HepG2 (cell line): Measurements from ENCODE around the gene THAP2. TPM values are rescaled to one million over a fixed set of nuclear protein-coding genes. Genes with fewer than 3 reads are reported as not detected.

ENCODE experiments used
- ARID4A ChIP-seq: sonication (generic); formaldehyde crosslinking; IDR thresholded peaks from 2 replicates; pipeline ENCODE4 v1.5.0; 2020; ENCODE audit warnings: mild to moderate bottlenecking, missing genetic modification reagents, borderline replicate concordance
- DMTF1 ChIP-seq: sonication (generic); formaldehyde crosslinking; IDR thresholded peaks from 2 replicates; pipeline ENCODE4 v1.4.0; 2020; ENCODE audit warnings: mild to moderate bottlenecking, missing genetic modification reagents
- IRF2 ChIP-seq: IDR thresholded peaks from 2 replicates; pipeline ENCODE4 v1.6.1; 2018; ENCODE audit warnings: missing genetic modification reagents, missing compliant biosample characterization
- PHF8 ChIP-seq: sonication (generic); formaldehyde crosslinking; IDR thresholded peaks from 2 replicates; pipeline ENCODE4 v1.5.0; 2020; ENCODE audit warnings: missing genetic modification reagents
- PRDM10 ChIP-seq: sonication (generic); formaldehyde crosslinking; IDR thresholded peaks from 2 replicates; pipeline ENCODE4 v1.4.0; 2020; ENCODE audit warnings: low read depth, missing genetic modification reagents
- ZBTB38 ChIP-seq: sonication (generic); formaldehyde crosslinking; IDR thresholded peaks from 2 replicates; pipeline ENCODE4 v1.5.1; 2020; ENCODE audit warnings: mild to moderate bottlenecking, missing genetic modification reagents
- ZNF318 ChIP-seq: sonication (generic); formaldehyde crosslinking; IDR thresholded peaks from 2 replicates; pipeline ENCODE4 v1.4.0; 2020; ENCODE audit warnings: mild to moderate bottlenecking, missing genetic modification reagents
- ZNF816 ChIP-seq: sonication (generic); formaldehyde crosslinking; IDR thresholded peaks from 2 replicates; pipeline ENCODE4 v1.8.0; 2022; ENCODE audit warnings: missing genetic modification reagents, mild to moderate bottlenecking, borderline replicate concordance
- polyA plus RNA-seq, 8 experiments: library from polyadenylated mRNA; depleted of rRNA in 3 of 8; stranded (reverse) in 7 of 8; unstranded in 1 of 8; fragments of >200 nt; fragmentation: Illumina TruSeq in 4 of 8; extraction: Trizol in 4 of 8; gene quantifications; 2 replicates each; pipeline versions ENCODE4 v1.2.1 to v1.2.3, GENCODE V29; 2011 to 2016; ENCODE audit warnings: low read depth in 4 of 8, missing spikeins in 1 of 8, mixed read lengths in 1 of 8; ENCODE audit not compliant: insufficient read depth in 1 of 8
- total RNA-seq, 5 experiments: library from RNA; depleted of rRNA; stranded (reverse); fragments of >200 nt; fragmentation: Illumina TruSeq; extraction: Trizol; gene quantifications; 2 replicates each; pipeline ENCODE4 v1.2.3, GENCODE V29; 2016; ENCODE audit warnings: low read depth in 1 of 5

Gene THAP2
- total and polyA plus RNA-seq, 2 of the 13 experiments (the other 11 are each of a cell fraction or from before 2014, with no cell fraction given), result 5.2 to 6.2 TPM

- peak; percentile 90; the same call in 1 of the 2 replicates for TF ChIP-seq ZNF318 (CRISPR knock-in tag)
- TF ChIP-seq PRDM10 (CRISPR knock-in tag), result peak; percentile 59; the same call in 1 of the 2 replicates
- TF ChIP-seq PHF8 (CRISPR knock-in tag), result peak; percentile 94
- TF ChIP-seq ARID4A (CRISPR knock-in tag), result peak; percentile 93; the same call in 1 of the 2 replicates
- peak; percentile 77 for TF ChIP-seq IRF2 (CRISPR knock-in tag)
- peak; percentile 82; the same call in 1 of the 2 replicates for TF ChIP-seq ZBTB38
- TF ChIP-seq DMTF1, result 0 out of 2 replicates have a peak, but pooled peaks have one; percentile 67
- TF ChIP-seq ZNF816, result peak; percentile 79
Measured at GRCh38 chr12:71685914-71686657, 22.0 kb downstream of the THAP2 start, which contains the start of gene TMEM19 (continued).
